Gastroesophageal sphincter (tissue), 3 donors: ENCODE measurements around the gene GSC2.

Experiments
- POLR2A ChIP-seq, 2 donors: fragments of 450-650 bp; IDR thresholded peaks; one replicate each; pipeline ENCODE4 v1.6.1; 2017; ENCODE audit warnings: antibody characterized with exemption in 2 of 2, mild to moderate bottlenecking in 2 of 2, moderate library complexity in 1 of 2
- POLR2AphosphoS5 ChIP-seq: sonication (generic); formaldehyde crosslinking; IDR thresholded peaks from one replicate; pipeline ENCODE4 v1.6.1; 2017; ENCODE audit warnings: antibody characterized with exemption
- TF ChIP-seq, protein P1 (sequence below), 4 experiments: fragments of 200-600 bp in 2 of 4; fragments of 450-650 bp in 2 of 4; sonication (generic) in 1 of 4; IDR thresholded peaks; one replicate each; pipeline ENCODE4 v1.5.1; 2017 to 2019; ENCODE audit warnings: antibody characterized with exemption in 4 of 4, mild to moderate bottlenecking in 2 of 4, moderate library complexity in 2 of 4

GRCh38 chr22:19149991-19150390, at the start of gene GSC2:
- TF ChIP-seq, protein P1, sequence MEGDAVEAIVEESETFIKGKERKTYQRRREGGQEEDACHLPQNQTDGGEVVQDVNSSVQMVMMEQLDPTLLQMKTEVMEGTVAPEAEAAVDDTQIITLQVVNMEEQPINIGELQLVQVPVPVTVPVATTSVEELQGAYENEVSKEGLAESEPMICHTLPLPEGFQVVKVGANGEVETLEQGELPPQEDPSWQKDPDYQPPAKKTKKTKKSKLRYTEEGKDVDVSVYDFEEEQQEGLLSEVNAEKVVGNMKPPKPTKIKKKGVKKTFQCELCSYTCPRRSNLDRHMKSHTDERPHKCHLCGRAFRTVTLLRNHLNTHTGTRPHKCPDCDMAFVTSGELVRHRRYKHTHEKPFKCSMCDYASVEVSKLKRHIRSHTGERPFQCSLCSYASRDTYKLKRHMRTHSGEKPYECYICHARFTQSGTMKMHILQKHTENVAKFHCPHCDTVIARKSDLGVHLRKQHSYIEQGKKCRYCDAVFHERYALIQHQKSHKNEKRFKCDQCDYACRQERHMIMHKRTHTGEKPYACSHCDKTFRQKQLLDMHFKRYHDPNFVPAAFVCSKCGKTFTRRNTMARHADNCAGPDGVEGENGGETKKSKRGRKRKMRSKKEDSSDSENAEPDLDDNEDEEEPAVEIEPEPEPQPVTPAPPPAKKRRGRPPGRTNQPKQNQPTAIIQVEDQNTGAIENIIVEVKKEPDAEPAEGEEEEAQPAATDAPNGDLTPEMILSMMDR (IDR thresholded peaks at IDR 0.05), result no peak
- TF ChIP-seq POLR2A (IDR thresholded peaks at IDR 0.05) (no peak), POLR2AphosphoS5 (no peak)
